GM20000 (cell line): ENCODE results near the gene CNOT1.

Source experiments
- DNase-seq: peaks from one replicate; pipeline ENCODE4 v3.0.0; 2012; ENCODE audit warnings: low spot score
- CTCF ChIP-seq: IDR thresholded peaks from 2 replicates; pipeline ENCODE4 v1.5.1; 2012; ENCODE audit warnings: mild to moderate bottlenecking, control low read depth; ENCODE audit errors: extremely low read depth, missing control alignments

The CNOT1 gene

GRCh38 chr16:58636466-58636865, 6.8 kb upstream of the CNOT1 start:
- DNase-seq, result no peak
- no peak for TF ChIP-seq CTCF

GRCh38 chr16:58635502-58635901, 5.9 kb upstream of the CNOT1 start:
- no peak for TF ChIP-seq CTCF
- no peak for DNase-seq

DNA sequence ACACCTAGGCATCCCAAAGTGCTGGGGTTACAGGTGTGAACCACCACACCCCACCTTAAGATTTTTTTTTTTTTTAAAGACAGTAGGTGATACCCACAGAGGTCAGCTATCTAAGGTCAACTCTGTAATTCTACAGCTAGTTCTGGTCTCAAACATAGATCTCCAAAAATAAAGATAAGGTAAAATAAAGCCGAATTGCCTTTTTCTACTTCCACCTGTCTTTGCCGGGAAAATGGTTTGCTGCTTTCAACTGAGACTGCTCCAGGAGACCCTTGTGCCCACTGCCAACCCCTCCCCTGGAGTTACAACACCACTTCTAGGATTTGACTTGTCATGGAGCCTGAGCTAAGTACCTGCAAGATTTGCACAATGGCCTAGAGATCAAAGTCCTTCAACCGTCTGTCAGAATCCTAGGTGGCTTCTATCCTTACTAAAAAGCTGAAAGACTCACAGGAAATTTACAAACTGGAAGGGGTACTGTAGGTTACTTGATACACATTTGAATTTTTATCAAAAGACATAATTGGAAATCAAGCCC, 4.7 kb upstream of the CNOT1 start:
- TF ChIP-seq CTCF, result no peak
- no peak for DNase-seq

DNA sequence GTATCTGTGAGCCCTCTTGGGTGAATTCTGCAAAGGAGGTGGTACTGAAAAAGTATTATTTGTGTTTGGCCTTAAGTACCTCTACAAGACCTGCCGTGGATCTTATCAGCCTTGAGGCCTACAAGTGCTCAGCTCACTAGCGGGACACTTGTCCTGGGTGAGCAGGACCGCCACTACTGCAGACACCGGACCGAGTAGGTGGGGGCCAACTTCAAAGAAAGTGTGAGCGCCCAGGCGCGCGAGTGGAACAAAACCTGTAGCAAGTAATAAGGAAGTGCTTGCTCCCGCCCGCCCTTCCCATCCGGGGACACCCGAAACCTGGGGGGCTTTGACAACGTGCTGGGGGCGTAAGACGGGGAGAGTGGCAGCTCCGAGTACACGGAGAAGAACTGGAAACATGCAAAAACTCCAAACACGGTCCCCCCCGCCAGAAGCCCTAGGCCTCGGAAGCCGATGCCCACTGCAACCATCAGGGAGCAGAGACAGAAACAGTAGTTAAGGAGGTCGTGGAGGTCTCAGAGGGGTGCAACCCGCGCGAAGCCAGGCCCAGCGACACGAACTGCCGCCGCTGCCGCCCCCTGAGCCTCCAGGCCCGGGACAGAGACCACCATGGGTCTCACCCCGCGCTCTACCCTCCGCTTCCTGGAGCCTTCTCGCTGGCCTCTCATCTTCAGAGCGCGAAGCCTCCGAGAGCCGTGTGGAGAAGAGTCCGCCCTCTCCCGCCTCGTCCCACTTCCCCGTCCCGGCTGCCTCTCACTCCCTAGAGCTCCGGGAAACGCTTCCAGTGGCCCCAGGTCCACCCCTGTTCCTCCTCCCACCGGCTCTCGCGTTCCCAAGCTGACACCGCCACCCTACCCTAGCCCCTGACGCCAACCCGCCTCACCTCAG, 537 bp downstream of the CNOT1 start:
- TF ChIP-seq CTCF, result no peak
- DNase-seq, result no peak

DNA sequence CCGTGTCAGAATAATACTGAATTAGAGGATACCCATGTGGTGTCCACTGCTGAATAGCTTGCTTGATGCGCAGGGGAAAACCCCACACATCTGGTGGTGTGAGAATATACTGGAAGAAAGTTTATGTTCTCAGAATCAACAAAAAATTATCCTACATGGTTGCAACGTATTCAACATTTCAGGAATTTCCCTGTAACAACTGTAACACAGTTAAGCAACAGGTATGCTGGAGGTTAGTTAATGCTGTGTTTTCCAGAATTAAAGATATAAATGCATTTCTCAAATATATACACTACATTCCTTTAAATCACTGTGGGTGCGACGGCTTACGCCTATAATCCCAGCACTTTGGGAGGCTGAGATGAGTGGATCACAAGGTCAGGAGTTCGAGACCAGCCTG, 5.4 kb downstream of the CNOT1 start:
- DNase-seq, result no peak
- no peak for TF ChIP-seq CTCF

GRCh38 chr16:58620396-58620795, 9.2 kb downstream of the CNOT1 start:
- no peak for TF ChIP-seq CTCF
- DNase-seq, result no peak

GRCh38 chr16:58615280-58615679, 14.3 kb downstream of the CNOT1 start:
- TF ChIP-seq CTCF, result no peak
- no peak for DNase-seq
